ENCODE results near the gene NDUFB8. TPM values are rescaled to one million over a fixed set of nuclear protein-coding genes. Genes with fewer than 3 reads are reported as not detected.

NDUFB8 gene
- total RNA-seq, 2 experiments from 2014 or later = 365 to 384 TPM

DNA sequence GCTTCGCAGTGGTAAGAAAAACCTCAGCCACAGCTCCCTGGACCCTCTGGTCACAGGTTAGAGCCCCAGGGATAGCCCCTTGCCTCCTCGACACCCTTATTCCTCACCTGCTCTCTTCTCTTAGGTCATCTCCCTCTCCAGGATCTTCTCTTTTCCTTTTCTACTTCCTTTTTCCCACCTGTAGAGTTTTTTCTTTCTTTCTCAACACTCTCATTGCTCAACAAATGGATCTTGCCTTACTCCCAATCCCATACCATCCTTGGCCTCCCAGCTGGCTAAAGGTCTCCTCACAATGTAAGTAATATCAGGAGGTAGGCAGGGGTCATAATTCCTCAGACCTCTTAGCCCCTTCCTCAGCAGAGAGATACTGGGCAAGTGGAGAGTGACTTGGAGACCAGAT lies 49.7 kb downstream of the NDUFB8 start:
- ChIA-PET POLR2A (interaction anchor here (1.0 to 6.0 kb wide), 4 partner anchors 14 to 149 kb away, joined by 3 to 56 read pairs (median 26); no protein-coding TSS in a partner anchor), CTCF (interaction anchor here (1.7 to 10.4 kb wide), 4 partner anchors 17 to 46 kb away, joined by 6 to 185 read pairs (median 133); partner anchors contain the start of gene SEC31B)
- H3K27ac Mint-ChIP-seq = no peak overlapping the region
- ATAC-seq = no peak
- peaks cover 18% of the 10 kb centered on the region for H3K27me3 Mint-ChIP-seq
- H3K4me1 Mint-ChIP-seq (ENCODE audit: low read depth) = peaks cover 10% of the 10 kb centered on the region
- no peaks in the 10 kb centered on the region for H3K9me3 Mint-ChIP-seq
- H3K4me3 Mint-ChIP-seq = no peak overlapping the region
- intact Hi-C loops (cut with micrococcal nuclease) = loop anchor here (5.0 kb wide), 1 partner anchor 37 kb away; the partner anchor contains the start of gene SEC31B
- TF ChIP-seq, protein P1, sequence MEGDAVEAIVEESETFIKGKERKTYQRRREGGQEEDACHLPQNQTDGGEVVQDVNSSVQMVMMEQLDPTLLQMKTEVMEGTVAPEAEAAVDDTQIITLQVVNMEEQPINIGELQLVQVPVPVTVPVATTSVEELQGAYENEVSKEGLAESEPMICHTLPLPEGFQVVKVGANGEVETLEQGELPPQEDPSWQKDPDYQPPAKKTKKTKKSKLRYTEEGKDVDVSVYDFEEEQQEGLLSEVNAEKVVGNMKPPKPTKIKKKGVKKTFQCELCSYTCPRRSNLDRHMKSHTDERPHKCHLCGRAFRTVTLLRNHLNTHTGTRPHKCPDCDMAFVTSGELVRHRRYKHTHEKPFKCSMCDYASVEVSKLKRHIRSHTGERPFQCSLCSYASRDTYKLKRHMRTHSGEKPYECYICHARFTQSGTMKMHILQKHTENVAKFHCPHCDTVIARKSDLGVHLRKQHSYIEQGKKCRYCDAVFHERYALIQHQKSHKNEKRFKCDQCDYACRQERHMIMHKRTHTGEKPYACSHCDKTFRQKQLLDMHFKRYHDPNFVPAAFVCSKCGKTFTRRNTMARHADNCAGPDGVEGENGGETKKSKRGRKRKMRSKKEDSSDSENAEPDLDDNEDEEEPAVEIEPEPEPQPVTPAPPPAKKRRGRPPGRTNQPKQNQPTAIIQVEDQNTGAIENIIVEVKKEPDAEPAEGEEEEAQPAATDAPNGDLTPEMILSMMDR (IDR thresholded peaks at IDR 0.05) = no peak
- DNase-seq = no peak
- H3K36me3 Mint-ChIP-seq (ENCODE audit: low read depth) = no peaks in the 10 kb centered on the region

DNA sequence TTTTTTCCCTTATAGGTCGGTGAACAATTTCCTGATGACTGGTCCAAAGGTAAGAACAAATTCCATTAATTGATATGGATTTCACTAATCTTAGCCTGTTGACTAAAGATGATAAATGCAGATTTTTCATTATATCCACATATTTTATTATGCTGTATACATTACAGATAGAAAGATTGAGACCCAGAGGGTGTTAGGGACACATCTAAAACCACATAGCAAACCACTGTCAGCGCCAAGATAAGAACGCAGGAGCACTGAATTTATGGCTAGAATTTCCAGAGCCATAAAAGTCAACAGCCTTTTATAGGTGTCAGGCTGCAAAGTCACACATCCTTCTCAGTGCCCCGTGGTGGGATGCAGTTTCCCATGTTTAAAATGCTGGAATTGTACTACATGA lies 50.6 kb downstream of the NDUFB8 start:
- Mint-ChIP-seq H3K27me3 (peaks cover 18% of the 10 kb centered on the region), H3K4me1 (ENCODE audit: low read depth) (peaks cover 10% of the 10 kb centered on the region), H3K9me3 (no peaks in the 10 kb centered on the region), H3K36me3 (ENCODE audit: low read depth) (no peaks in the 10 kb centered on the region), H3K27ac (no peak overlapping the region), H3K4me3 (no peak overlapping the region)
- intact Hi-C loops (cut with micrococcal nuclease) = no loop called here
- ATAC-seq (no peak), DNase-seq (no peak)
- ChIA-PET CTCF (interaction anchor here (5.2 to 10.4 kb wide), 2 partner anchors 18 to 29 kb away, joined by 132 to 185 read pairs; no protein-coding TSS in a partner anchor), POLR2A (interaction anchor here (1.0 to 6.0 kb wide), 3 partner anchors 15 to 30 kb away, joined by 3 to 56 read pairs (median 50); no protein-coding TSS in a partner anchor)
- TF ChIP-seq, protein P1 (IDR thresholded peaks at IDR 0.05) = no peak

DNA sequence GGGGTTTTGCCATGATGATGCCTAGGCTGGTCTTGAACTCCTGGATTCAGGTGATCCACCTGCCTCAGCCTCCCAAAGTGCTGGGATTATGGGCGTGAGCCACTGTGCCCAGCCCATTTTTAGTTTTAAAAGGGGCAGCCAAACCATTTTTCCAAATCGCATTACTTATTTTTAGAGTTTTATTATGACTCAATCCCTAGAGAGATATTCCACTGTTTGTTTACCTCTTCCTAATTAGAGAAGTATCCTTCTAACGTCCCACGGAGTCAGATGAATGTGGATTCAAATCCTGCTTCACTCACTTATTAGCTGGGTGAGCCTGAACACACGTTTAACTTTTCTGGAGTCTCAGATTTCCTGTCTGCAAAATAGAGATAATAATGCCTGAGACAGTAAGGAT lies 51.7 kb downstream of the NDUFB8 start:
- no peak overlapping the region for H3K27ac Mint-ChIP-seq
- no peak for ATAC-seq
- H3K36me3 Mint-ChIP-seq (ENCODE audit: low read depth) = no peaks in the 10 kb centered on the region
- no peak overlapping the region for H3K4me3 Mint-ChIP-seq
- intact Hi-C loops (cut with micrococcal nuclease) = no loop called here
- CTCF ChIA-PET = no interaction called here
- H3K9me3 Mint-ChIP-seq = no peaks in the 10 kb centered on the region
- TF ChIP-seq, protein P1 (IDR thresholded peaks at IDR 0.05) = no peak
- POLR2A ChIA-PET = no interaction called here
- peaks cover 10% of the 10 kb centered on the region for H3K4me1 Mint-ChIP-seq (ENCODE audit: low read depth)
- peaks cover 18% of the 10 kb centered on the region for H3K27me3 Mint-ChIP-seq
- DNase-seq = no peak

Other genes starting within 250 kb of the NDUFB8 start
- gene BLOC1S2, start 243.2 kb downstream of the NDUFB8 start, total RNA-seq = 10 to 100 TPM; 45.1 to 48.6 TPM
- gene PKD2L1, start 199.6 kb downstream of the NDUFB8 start, total RNA-seq = not detected
- gene SCD, start 182.6 kb downstream of the NDUFB8 start, total RNA-seq = 100 to 1,000 TPM; 271 TPM
- gene WNT8B, start 66.9 kb downstream of the NDUFB8 start, total RNA-seq = under 1 TPM; 0.38 to 0.47 TPM
- 10 to 100 TPM; 34.2 to 40.6 TPM for gene SEC31B, start 10.0 kb downstream of the NDUFB8 start, total RNA-seq
- gene HIF1AN, start 6.1 kb upstream of the NDUFB8 start, total RNA-seq = 10 to 100 TPM; 35.3 to 36.5 TPM
- not detected for gene PAX2, start 215.7 kb upstream of the NDUFB8 start, total RNA-seq

Data from activated CD8-positive, alpha-beta T cell treated with anti-CD3 and anti-CD28 coated beads for 36 hours (primary cell).